Neutrophil (primary cell): ENCODE results near the gene FADS2.

ENCODE experiments used
- H3K27ac ChIP-seq: fragments of 200-600 bp; sonication (generic); 2 replicates; pipeline ENCODE4 v1.5.1; 2016; ENCODE audit warnings: mild to moderate bottlenecking, moderate library complexity
- H3K27me3 ChIP-seq: fragments of 200-600 bp; sonication (generic); 2 replicates; pipeline ENCODE4 v1.6.0; 2016; ENCODE audit warnings: mild to moderate bottlenecking
- H3K36me3 ChIP-seq: fragments of 200-600 bp; sonication (generic); 2 replicates; pipeline ENCODE4 v1.5.1; 2017
- H3K4me1 ChIP-seq, 2 experiments: fragments of 200-600 bp in 1 of 2; sonication (generic) in 1 of 2; 1 replicate in 1 of 2; 2 replicates in 1 of 2; pipeline versions ENCODE4 v1.5.1 to v1.6.1; 2013 to 2016; ENCODE audit warnings: low read depth in 1 of 2, low read length in 1 of 2, mild to moderate bottlenecking in 1 of 2, moderate library complexity in 1 of 2; ENCODE audit not compliant: control insufficient read depth in 1 of 2, insufficient read depth in 1 of 2
- H3K4me3 ChIP-seq, 2 experiments: fragments of 200-600 bp in 1 of 2; sonication (generic) in 1 of 2; 1 replicate in 1 of 2; 2 replicates in 1 of 2; pipeline ENCODE4 v1.5.1; 2013 to 2016; ENCODE audit warnings: low read depth in 1 of 2, low read length in 1 of 2, mild to moderate bottlenecking in 1 of 2, moderate library complexity in 1 of 2
- H3K9me3 ChIP-seq: fragments of 200-600 bp; sonication (generic); 2 replicates; pipeline ENCODE4 v1.5.1; 2016
- TF ChIP-seq, protein P1 (sequence below): fragments of 200-600 bp; sonication (generic); IDR thresholded peaks from 2 replicates; pipeline ENCODE4 v1.5.1; 2016; ENCODE audit warnings: antibody characterized with exemption

Gene FADS2

GRCh38 chr11:61913699-61914395, 85.7 kb downstream of the FADS2 start:
- peaks cover 56% of the 10 kb centered on the region for H3K27me3 ChIP-seq
- H3K9me3 ChIP-seq: no peaks in the 10 kb centered on the region
- H3K27ac ChIP-seq: no peak overlapping the region
- TF ChIP-seq, protein P1, sequence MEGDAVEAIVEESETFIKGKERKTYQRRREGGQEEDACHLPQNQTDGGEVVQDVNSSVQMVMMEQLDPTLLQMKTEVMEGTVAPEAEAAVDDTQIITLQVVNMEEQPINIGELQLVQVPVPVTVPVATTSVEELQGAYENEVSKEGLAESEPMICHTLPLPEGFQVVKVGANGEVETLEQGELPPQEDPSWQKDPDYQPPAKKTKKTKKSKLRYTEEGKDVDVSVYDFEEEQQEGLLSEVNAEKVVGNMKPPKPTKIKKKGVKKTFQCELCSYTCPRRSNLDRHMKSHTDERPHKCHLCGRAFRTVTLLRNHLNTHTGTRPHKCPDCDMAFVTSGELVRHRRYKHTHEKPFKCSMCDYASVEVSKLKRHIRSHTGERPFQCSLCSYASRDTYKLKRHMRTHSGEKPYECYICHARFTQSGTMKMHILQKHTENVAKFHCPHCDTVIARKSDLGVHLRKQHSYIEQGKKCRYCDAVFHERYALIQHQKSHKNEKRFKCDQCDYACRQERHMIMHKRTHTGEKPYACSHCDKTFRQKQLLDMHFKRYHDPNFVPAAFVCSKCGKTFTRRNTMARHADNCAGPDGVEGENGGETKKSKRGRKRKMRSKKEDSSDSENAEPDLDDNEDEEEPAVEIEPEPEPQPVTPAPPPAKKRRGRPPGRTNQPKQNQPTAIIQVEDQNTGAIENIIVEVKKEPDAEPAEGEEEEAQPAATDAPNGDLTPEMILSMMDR: no peak
- no peak overlapping the region for H3K4me3 ChIP-seq
- H3K4me1 ChIP-seq: peaks cover 56 to 60% of the 10 kb centered on the region in 2 experiments
- H3K36me3 ChIP-seq: no peaks in the 10 kb centered on the region

GRCh38 chr11:61914471-61915171, 86.5 kb downstream of the FADS2 start:
- Histone ChIP-seq H3K9me3 (no peaks in the 10 kb centered on the region), H3K4me1 (peaks cover 58 to 68% of the 10 kb centered on the region in 2 experiments), H3K27ac (no peak overlapping the region), H3K36me3 (no peaks in the 10 kb centered on the region), H3K27me3 (peaks cover 61% of the 10 kb centered on the region), H3K4me3 (no peak overlapping the region)
- TF ChIP-seq, protein P1: no peak

DNA sequence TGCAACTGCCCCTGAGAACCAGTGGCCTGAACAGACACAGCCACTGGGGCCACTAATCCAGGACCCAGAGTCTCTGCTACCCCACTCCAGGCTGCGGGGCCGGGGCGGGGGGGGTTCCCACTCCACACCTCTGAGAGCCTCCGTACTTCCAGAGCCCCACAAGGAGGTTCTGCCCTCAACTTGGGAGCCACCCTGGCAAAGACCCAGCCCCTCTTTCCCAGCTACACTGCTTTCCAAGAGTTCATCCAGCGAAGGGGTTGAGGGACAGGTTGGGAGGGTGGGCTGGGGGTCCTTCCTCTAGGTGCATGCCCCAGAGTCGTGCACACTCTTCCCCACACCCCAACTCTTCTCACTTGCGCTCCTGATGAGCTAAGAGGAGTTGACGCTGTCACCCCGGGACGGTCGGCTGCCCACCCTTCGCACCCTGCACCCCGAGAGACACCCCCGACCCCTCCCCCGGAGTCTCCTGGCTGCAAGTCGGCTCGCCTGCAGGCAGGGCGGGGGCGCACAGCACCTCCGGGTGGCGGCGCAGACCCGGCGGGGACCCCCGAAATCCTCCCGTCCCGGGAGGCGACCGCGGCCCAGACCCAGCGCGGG, 88.7 kb downstream of the FADS2 start:
- peak overlapping the region; percentile 54 to 57 for H3K4me3 ChIP-seq
- TF ChIP-seq, protein P1: no peak
- no peak overlapping the region for H3K27ac ChIP-seq
- H3K9me3 ChIP-seq: no peaks in the 10 kb centered on the region
- H3K27me3 ChIP-seq: peaks cover 61% of the 10 kb centered on the region
- H3K36me3 ChIP-seq: no peaks in the 10 kb centered on the region
- peaks cover 56 to 66% of the 10 kb centered on the region in 2 experiments for H3K4me1 ChIP-seq
